GM18868 (cell line): ENCODE measurements around the gene PPM1D.
A peak's percentile ranks its signal among the peaks of the same experiment; 100 is the strongest.
"Not testable (repeated sequence)": the region's sequence is repeated elsewhere in the genome, so short reads cannot be mapped to it uniquely, and the experiment has no call there.

ENCODE experiments used
- ATAC-seq: cut with Tn5 transposase; IDR thresholded peaks from one replicate; pipeline ENCODE4 v1.9.1; 2021; ENCODE audit warnings: mild to moderate bottlenecking, moderate library complexity; ENCODE audit not compliant: unreplicated experiment

Gene PPM1D

DNA sequence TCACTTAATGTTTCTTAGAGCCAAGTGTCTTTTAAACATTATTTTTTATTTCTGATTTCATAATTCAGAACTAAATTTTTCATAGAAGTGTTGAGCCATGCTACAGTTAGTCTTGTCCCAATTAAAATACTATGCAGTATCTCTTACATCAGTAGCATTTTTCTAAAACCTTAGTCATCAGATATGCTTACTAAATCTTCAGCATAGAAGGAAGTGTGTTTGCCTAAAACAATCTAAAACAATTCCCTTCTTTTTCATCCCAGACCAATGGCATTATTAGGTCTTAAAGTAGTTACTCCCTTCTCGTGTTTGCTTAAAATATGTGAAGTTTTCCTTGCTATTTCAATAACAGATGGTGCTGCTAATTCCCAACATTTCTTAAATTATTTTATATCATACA, 64.0 kb downstream of the PPM1D start:
- ATAC-seq, result no peak

DNA sequence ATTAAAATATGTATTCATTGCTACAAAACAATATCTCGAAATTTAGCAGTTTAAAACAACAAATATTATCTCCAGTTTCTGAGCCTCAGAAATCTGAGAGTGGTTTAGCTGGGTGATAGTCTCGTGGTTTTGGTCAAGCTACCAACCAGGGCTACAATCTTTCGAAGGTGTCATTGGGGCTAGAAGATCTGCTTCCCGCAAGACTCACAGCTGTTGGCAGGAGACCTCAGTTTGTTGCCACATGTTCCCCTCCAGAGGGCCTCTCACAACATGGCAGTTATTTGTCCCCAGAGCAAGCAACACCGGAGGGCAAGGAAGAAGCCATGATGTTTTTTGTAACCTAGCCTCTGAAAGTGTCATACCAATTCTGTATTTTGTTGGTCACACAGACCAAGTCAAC, 65.6 kb downstream of the PPM1D start:
- ATAC-seq, result no peak

GRCh38 chr17:60668741-60669140, 68.7 kb downstream of the PPM1D start:
- ATAC-seq, result not testable (repeated sequence)

GRCh38 chr17:60671482-60671881, 71.5 kb downstream of the PPM1D start:
- ATAC-seq, result no peak

- not testable (repeated sequence) for ATAC-seq
Observed at GRCh38 chr17:60674637-60675036, 74.6 kb downstream of the PPM1D start.

DNA sequence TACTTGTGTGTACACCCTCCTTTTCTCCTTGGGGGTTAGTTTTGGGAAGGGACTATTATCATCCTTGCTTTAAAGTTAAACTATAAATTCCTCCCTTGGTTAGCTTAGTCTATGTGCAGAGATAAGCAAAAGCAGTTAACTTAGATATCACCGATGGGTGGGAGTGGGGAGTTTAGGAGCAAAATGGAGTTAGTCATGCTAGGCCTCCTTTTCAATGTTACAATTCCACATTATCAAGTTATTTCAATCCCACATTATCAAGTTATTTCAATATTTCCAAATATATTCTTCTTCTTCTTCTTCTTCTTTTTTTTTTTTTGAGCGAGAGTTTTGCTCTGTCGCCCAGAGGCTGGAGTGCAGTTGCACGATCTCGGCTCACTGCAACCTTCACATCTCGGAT, 76.0 kb downstream of the PPM1D start:
- ATAC-seq, result no peak

DNA sequence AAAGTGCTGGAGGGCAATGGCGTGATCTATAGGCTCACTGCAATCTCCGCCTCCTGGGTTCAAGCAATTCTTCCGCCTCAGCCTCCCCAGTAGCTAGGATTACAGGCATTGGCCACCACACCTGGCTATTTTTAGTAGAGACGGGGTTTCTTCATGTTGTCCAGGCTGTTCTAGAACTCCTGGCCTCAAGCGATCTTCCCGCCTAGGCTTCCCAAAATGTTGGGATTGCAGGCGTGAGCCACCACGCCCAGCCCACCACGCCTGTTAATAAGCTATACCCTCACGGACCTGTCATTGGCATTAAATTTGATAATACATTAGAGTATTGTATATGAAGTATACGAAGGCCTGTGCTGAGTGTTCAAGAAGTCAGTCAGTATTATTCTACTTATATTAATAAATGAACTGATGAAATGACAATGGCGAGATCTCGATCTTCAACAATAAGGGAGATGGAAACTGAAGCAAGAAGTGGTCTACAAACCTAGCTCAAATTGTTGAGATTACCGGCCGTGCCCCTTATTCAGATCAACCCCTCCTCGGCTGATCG, 76.8 kb downstream of the PPM1D start:
- ATAC-seq, result no peak

DNA sequence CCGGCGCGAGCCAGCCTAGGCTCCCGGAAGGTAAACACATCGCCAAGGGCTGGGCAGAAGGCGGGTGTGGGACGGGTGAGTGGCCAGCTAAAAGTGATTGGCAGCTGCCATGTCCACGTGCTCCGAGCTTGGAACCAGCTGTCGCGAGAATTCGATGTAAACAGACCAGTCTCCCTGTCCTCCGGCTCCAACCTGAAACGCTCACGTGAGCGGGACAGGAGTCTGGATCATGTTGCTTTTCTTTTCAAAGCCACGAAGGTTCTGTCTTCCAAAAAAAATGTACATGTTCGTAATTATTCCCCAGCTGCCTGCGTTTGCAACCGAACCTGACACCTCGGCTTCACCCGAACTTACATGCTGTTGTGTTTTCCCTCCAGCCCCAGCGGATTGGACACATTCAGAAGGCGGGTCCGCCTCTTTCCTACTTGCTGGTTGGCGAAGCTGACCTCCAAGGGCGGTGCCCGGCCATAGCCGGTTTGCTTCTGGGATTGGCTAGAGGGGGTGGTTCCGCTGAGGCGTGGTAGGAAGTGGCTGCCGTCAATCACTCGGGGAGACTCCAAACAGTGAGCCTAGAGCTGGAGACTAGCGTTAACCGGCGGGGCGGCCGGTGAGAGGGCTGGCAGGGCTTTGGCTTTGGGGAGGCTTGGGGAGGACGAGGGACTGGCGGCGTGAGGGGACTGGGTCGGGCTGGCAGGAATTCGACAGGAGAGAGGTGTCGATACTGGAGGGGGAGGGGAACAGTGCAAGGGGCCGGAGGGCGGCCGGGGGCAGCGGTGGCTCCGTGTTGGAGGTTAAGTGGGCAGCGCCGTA, 77.5 kb downstream of the PPM1D start, which contains the start of gene BCAS3:
Gene BCAS3 (plus strand): TSS at position 544 of the 810 bp plus-strand sequence.
- peak; percentile 94 for ATAC-seq

GRCh38 chr17:60678118-60678444, 78.1 kb downstream of the PPM1D start:
- ATAC-seq, result no peak

- ATAC-seq, result no peak
Observed at GRCh38 chr17:60679287-60679686, 79.3 kb downstream of the PPM1D start.

- ATAC-seq, result no peak
Observed at GRCh38 chr17:60680754-60681153, 80.8 kb downstream of the PPM1D start.

GRCh38 chr17:60685437-60685836, 85.4 kb downstream of the PPM1D start:
- no peak for ATAC-seq

- ATAC-seq, result no peak
Observed at GRCh38 chr17:60695960-60696359, 96.0 kb downstream of the PPM1D start.

DNA sequence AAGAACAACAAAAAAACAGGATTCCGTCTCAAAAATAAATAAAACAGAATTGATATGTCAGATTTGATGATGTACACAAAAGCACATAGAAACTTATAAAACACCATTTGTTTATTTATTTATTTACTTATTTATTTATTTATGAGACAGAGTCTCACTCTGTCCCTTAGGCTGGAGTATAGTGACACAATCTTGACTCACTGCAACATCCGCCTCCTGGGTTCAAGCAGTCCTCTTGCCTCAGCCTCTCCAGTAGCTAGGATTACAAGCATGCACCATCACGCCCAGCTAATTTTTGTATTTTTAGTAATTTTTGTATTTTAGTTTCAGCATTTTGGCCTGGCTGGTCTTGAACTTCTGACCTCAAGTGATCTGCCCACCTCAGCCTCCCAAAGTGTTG, 99.1 kb downstream of the PPM1D start:
- ATAC-seq, result no peak

DNA sequence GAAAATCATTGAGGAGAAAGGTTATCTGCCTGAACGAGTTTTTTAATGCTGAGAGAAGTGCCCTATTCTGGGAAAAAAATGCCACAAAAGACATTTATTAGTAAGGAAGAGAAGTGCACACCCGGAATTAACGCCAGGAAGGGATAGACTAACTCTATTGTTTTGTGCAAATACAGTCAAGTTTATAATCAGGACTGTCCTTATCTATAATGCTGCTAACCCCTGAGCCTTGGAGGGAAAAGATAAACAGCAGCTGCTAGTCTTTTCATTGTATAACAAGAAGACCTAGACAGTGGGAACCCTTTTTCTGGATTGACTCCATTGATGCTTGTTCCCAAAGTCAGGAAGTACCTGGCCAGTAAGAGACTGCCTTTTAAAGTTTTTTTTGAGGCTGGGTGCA, 104.2 kb downstream of the PPM1D start:
- no peak for ATAC-seq

DNA sequence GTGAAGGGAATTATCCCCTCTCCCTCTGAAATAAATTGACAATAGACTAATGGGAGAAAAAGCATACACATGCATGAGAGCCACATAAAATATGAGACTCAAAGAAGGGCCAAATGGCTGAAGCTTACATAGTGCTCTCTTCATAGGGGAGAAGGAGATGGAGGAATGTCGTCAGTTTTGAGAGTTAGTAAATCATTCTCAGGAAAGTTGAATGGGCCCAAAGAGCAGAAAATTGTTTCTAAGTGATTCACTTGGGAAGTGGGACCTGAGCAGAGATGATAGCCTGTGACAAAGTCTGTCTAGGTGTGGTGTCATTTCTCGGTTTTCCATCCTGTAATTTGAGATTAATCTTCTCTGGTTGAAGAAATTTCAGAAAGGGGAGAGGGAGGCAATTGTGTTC, 112.7 kb downstream of the PPM1D start:
- ATAC-seq, result no peak

DNA sequence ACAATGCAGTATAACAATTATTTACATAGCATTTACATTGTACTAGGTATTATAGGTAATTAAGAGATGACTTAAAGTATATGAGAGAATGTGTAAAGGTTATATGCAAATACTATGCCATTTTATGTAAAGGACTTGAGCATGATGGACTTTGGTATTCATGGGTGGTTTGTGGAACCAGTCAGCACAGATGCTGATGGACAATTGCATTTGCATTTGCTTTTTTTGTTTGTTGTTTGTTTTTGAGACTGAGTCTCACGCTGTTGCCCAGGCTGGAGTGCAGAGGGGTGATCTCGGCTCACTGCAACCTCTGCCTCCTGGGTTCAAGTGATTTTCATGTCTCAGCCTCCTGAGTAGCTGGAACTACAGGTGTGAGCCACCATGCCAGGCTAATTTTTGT, 113.6 kb downstream of the PPM1D start:
- no peak for ATAC-seq
